SKM-1 (cell line): ENCODE measurements around the gene TMEM132A.
A peak's percentile ranks its signal among the peaks of the same experiment; 100 is the strongest.
"Not testable (repeated sequence)": the region's sequence is repeated elsewhere in the genome, so short reads cannot be mapped to it uniquely, and the experiment has no call there.

Source experiments
- DNase-seq: peaks from one replicate; lab custom pipeline; 2025; ENCODE audit not compliant: unreplicated experiment; lab: John Stamatoyannopoulos, UW

Gene TMEM132A

DNA sequence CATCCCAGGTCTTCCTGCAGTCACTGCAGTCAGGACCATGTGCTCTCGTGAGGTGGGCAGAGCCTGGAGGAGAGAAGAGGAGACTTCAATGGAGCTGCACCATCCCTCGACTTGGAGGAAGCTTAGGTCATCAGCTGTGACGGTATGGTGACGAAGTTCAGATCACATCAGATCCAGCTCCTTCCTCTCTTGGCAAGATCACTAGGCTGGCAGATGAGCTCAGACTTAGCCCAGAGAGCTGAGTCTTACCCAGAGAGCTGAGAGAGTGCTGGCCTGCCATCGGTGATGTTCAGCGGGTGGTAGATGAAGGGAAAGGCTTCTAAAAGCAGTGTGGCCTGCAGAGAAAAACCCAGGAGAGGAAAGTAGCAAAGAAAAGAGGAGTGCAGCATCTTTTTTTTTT, 29.5 kb downstream of the TMEM132A start:
- DNase-seq = no peak

- DNase-seq = peak; percentile 11
Measured at GRCh38 chr11:60954421-60954820, 30.2 kb downstream of the TMEM132A start.

- no peak for DNase-seq
Measured at GRCh38 chr11:60955571-60955970, 31.3 kb downstream of the TMEM132A start.

DNA sequence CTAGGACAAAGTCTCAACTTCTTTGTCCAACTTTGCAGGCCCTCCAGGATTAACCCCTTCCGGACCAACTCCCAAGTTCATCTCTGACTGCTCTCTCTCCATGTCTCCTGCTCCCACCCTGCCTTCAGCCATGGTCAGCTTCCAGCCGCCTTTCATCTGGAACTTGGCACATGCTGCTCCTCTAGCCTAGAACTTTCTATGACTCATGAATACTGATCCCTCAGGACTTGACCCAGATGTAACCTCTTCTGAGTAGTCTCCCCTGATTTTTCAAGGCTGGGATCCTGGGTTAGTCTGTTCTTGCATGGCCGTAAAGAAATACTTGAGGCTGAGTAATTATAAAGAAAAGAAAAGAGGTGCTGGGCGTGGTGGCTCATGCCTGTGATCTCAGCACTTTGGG, 32.9 kb downstream of the TMEM132A start:
- no peak for DNase-seq

DNA sequence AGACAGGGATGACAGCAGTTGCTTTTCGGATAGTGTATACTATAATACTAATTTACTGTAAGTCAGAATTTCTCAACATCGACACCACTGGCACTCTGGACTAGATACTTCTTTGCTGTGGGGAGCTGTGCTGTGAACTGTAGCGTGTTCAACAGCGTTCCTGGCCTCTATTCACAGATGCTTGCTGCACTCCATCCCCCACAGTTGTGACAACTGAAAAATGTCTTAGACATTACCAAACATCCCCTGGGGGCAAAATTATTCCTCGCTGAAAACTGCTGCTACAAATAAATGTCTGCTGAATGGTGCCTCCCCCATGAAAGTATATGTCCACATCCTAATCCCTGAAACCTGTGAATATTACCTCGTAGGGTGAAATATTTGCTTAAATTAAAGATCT, 35.2 kb downstream of the TMEM132A start:
- DNase-seq = no peak

GRCh38 chr11:60960405-60960804, 36.1 kb downstream of the TMEM132A start:
- no peak for DNase-seq

DNA sequence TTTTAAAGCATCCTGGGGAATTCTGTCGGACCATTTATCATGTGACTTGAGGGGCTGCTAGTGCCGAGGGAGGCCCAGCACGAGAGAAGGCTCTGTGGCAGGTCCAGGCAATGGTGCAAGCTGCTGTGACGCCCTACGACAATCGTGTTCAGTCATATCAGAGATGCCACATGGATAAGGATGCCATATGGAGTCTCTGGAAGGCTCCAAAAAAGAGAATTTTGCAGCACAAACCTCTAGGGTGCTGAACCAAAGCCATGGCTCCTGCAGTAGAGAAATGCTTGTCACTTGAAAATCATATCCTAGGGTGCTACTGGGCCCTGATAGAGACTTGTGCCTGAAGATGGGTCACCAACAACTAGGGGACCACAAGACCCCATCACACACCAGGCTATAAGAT, 40.5 kb downstream of the TMEM132A start:
- DNase-seq = no peak

DNA sequence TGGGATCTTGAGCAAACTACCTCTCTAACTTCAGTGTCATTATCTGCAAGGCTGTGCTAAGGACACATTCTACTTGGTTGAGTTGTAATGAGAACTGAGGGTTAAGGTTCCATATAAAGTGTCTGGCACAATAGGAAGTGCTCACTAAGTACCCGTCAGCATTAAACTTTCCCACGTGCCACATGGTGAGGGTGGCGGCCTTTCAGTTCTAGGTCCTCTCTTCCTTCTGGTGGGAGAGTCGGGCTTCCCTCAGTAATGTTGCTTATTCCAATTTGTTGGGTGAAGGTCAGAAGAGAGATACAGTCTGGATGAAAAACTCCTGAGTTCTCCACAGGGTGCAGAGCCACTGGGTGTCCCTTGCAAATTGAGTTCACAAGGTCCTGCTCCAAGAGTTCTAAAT, 42.6 kb downstream of the TMEM132A start:
- DNase-seq = no peak

DNA sequence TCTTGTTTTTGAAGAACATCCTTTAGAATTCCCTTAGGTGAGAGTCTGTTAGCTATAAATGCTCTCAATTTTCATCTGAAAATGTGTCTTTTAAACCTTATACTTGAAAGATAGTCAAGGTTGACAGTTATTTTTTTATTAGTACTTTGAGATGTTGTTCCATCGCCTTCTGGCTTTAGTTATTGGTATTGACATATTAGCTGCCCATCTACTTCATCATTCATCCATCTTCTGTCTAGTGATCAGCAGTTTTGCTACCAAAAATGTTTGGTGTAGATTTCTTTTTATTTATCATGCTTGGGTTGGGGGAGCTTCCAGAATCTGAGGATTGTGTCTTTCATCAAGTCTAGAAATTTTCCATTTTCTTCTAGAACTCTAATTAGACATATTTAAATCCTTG, 44.0 kb downstream of the TMEM132A start:
- DNase-seq = no peak

DNA sequence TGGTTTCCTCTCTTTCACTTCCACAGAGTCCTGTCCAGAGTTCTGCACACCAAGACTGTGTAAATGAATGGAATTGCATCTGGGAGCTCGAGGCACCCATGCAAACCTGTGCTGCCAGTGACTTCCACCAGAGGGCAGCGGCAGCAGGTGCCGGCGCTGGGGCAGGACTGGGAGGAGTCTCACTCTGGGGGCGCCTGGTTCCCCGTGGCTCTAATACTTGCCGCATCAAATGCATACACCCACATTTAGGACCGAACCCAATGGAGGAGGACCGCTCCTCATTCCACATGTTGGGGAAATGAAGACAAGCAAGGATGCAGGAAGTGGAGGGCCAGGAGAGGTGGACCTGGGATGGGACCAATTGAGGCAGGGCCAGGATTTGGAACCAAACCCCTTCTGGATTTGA, 46.1 kb downstream of the TMEM132A start:
- peak; percentile 45 for DNase-seq

GRCh38 chr11:60970890-60971289, 46.6 kb downstream of the TMEM132A start:
- DNase-seq = no peak

GRCh38 chr11:60971520-60971919, 47.3 kb downstream of the TMEM132A start, which contains the start of gene CD6:
Gene CD6 (plus strand): TSS chr11:60971680. CDS start chr11:60971866, 186 bp downstream.
- no peak for DNase-seq

DNA sequence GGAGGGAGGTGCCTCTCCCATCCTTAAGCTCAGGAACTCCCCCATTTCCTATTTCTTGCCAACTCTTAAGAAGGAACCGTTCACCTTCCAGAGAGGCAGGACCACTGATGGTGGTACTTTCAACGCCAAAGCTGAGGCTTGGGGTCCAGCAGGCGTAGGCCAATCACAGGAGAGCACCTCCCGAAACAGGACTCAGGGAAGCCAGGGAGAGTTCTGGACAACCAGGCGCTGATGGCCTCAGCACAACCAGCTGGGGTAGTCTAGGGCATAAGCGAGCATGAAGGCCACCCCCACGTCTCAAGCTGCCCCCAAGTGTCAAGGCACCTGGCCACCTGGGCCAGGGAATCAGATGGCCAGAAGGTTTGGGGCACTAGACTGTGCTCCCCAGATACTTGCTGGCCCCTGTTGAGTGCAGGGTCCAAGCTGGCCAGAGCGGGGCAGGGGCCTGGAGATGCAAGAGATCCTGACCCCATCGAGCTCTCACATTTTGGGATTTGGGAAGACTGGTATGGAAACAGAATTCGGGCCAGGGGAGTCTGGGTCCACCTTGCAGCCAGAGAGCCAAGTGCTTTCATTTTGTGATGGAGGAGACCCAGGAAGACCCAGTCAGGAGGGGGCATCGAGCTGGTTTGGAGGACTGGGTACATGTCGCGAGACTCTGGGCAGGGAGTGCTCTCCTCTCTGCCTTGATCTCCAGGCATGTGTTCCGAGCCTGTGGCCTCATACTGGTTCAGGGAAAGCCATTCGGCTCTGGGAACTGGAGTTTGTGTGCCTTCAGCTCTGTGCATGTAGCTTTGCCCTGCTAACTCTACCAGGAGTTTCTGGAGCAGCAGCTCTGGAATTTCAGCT, 48.1 kb downstream of the TMEM132A start:
- DNase-seq = no peak

GRCh38 chr11:60973699-60974098, 49.4 kb downstream of the TMEM132A start:
- DNase-seq = no peak

GRCh38 chr11:60974316-60974715, 50.1 kb downstream of the TMEM132A start:
- DNase-seq = not testable (repeated sequence)

GRCh38 chr11:60974726-60975125, 50.5 kb downstream of the TMEM132A start:
- no peak for DNase-seq

DNA sequence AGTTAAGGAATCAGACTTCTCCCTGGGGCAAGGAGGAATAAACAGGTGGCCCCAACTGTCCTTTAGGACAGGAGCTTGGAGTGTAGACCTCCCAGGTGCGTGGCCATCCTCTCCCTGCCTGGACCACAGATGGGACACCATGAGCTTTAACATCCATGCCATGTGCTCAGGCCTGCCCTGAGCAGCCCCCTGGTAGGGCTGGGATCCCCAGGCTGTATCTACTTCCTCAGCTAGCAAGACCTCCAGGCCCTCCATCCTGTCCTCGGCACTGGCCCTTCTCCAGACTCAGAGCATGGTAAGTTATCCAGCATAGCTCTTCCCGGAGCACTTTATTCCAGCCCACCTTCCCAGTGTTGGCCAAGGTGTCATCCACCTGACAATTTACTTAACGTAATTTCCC, 53.0 kb downstream of the TMEM132A start:
- DNase-seq = no peak

DNA sequence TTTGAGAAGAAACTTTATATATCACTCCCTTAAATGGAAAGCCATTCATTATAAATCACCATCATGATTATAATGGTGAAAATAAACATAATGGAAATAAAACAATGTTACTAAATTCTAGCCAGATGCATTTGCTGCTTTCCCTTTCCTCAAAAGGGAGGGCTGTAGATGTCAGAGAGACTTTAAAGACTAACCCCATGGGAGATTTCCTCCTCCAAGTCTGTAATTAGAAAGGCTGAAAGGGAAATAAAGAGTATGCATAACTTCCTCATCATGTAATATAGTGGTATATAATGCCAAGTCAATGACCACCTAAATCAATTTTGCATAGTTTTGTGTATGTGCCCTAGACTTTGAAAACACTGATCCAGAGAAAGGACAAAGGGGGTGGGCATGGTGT, 53.6 kb downstream of the TMEM132A start:
- DNase-seq = no peak

DNA sequence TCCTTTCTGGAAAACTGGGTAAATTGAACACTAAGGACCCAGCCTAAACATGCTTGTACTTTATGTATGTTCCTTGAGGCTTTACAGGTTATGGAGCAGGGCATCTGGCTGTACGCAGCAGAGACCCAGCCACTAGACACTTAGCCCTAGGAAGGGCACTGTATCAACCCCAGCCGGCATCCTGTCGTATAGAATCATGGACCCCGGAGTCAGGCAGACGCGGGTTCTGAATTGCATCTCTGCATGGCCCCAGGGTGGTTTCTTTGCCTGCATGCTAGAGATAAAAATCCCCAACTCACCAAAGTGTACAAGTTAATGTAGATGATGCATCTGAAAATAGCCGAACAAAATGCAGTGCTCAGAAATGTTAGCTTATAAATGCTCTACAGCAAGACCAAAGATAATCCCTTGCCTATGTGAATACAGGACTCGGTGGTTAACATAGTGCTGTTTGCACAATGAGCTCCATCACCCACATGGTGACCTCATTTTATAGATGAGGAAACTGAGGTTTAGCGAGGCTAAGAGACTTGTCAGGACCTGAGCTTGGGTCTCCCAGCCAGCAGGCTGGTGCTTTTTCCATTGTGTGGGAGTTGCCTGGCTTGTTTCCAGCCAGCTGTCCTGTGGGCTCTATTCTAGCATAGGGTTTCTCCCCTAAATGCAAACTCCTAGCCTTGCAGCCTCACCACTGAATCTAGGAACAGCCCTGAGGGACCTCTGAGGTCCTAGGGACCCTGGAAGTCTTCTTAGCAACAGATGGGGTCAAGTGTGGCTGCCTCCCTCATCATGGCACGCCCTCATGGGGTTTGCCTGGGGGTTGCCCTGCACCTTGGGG, 54.5 kb downstream of the TMEM132A start:
- peak; percentile 96 for DNase-seq

- DNase-seq = no peak
Measured at GRCh38 chr11:60981515-60981914, 57.3 kb downstream of the TMEM132A start.

- no peak for DNase-seq
Measured at GRCh38 chr11:60982184-60982583, 57.9 kb downstream of the TMEM132A start.

DNA sequence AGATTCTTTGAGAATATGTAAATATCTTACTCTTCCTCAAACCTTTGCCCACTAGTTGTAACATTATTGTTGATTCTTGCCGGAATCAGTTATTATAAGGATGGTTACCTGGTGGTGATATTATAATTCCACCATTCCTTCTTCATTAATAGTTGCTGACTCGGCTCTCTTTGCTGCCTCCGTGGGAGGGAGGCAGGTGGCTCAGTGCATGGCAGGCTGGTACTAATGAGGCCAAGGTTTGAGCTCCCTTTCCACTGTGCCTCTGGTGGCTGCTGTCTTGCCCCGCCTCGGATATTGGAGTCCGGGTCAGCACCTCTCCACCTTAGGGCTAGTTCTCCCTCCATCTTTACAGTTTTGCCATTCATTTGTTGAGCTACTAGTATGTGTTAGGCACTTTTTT, 59.9 kb downstream of the TMEM132A start:
- no peak for DNase-seq
